ENCODE results near the gene TTC28. TPM values are rescaled to one million over a fixed set of nuclear protein-coding genes. Genes with fewer than 3 reads are reported as not detected.

TTC28 gene
- total RNA-seq, 1 donor from 2014 or later = 65.4 TPM

DNA sequence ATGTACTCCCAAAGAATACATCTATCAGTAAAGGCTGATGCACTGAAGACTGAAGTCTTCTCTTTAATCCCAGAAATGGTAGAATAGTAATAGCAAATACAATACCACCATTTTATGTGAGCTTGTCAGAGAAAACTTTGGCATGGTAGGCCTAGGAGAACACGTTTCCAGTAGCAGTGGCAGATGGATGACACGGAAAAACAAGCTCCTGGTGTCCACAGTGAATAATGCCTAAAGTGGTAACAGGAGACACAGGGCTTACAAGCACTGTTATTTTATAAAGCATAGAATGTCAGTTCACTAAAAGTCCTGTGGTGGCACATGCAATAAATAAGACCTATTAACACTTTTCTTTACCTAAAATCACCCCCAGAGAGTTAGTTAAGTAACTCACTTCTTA, 277.6 kb downstream of the TTC28 start:
- Mint-ChIP-seq H3K4me3 (no peak overlapping the region), H3K27me3 (ENCODE audit: low read depth) (no peaks in the 10 kb centered on the region), H3K4me1 (peaks cover 20% of the 10 kb centered on the region), H3K9me3 (peaks cover 7% of the 10 kb centered on the region), H3K36me3 (ENCODE audit: low read depth) (peaks cover 12% of the 10 kb centered on the region), H3K27ac (ENCODE audit: unreplicated experiment) (no peak overlapping the region)
- TF ChIP-seq CTCF (conservative IDR thresholded peaks at IDR 0.05) = no peak
- no peak for DNase-seq (ENCODE audit: low read depth, low spot score)

DNA sequence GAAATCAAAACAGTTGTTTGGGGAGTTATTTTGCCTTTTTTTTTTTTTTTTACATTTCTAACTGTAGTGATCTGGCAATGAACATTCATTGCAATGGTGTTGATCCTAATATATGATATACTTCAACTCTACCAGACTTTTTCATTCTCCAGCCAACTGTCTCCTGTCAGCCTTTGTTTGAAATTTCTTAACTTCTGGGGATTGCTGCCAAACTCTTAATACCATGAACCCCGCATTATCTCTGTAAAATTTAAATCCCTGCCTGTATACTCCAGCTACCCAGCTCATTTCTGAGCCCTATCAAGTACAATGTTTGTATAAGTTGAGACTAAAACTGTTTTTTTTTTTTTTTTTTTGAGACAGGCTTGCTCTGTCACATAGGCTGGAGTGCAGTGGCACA, 280.7 kb downstream of the TTC28 start:
- peaks cover 7% of the 10 kb centered on the region for H3K36me3 Mint-ChIP-seq (ENCODE audit: low read depth)
- no peak for TF ChIP-seq CTCF (conservative IDR thresholded peaks at IDR 0.05)

DNA sequence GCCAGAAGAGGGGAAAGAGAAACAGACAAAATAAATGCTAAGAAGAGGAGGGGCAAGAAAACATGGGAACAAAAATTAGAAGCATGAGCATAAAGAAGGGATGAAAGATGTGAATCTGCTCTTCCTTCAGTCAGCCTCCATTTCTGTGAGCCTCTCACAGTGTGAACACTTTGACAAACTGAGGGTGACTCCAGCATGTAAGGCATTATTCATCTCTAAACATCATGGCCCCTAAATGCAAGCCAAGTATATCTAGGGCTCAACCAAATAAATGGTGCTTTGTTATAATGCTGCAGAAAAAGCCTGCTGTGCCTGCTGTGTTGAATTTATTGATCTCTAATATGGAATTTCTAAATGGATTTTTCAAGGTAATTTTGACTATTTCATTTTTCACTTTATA, 281.3 kb downstream of the TTC28 start:
- TF ChIP-seq CTCF (conservative IDR thresholded peaks at IDR 0.05) = no peak
- Mint-ChIP-seq H3K9me3 (no peaks in the 10 kb centered on the region), H3K4me1 (peaks cover 45% of the 10 kb centered on the region), H3K27me3 (ENCODE audit: low read depth) (no peaks in the 10 kb centered on the region), H3K4me3 (no peak overlapping the region), H3K36me3 (ENCODE audit: low read depth) (peaks cover 7% of the 10 kb centered on the region), H3K27ac (ENCODE audit: unreplicated experiment) (no peak overlapping the region)
- DNase-seq (ENCODE audit: low read depth, low spot score) = no peak

More for the DNA sequence above, 280.7 kb downstream of the TTC28 start:
- peak overlapping the region; percentile 65 for H3K27ac Mint-ChIP-seq (ENCODE audit: unreplicated experiment)
- H3K4me1 Mint-ChIP-seq = peaks cover 45% of the 10 kb centered on the region
- H3K27me3 Mint-ChIP-seq (ENCODE audit: low read depth) = no peaks in the 10 kb centered on the region
- H3K4me3 Mint-ChIP-seq = no peak overlapping the region
- no peak for DNase-seq (ENCODE audit: low read depth, low spot score)
- H3K9me3 Mint-ChIP-seq = no peaks in the 10 kb centered on the region

- Mint-ChIP-seq H3K36me3 (ENCODE audit: low read depth) (peaks cover 10% of the 10 kb centered on the region), H3K4me3 (no peak overlapping the region), H3K4me1 (peaks cover 45% of the 10 kb centered on the region), H3K27me3 (ENCODE audit: low read depth) (no peaks in the 10 kb centered on the region), H3K9me3 (peaks cover 2% of the 10 kb centered on the region), H3K27ac (ENCODE audit: unreplicated experiment) (no peak overlapping the region)
- no peak for TF ChIP-seq CTCF (conservative IDR thresholded peaks at IDR 0.05)
- DNase-seq (ENCODE audit: low read depth, low spot score) = no peak
Measured at GRCh38 chr22:28397306-28397705, 282.3 kb downstream of the TTC28 start.

GRCh38 chr22:28395920-28396753, 283.5 kb downstream of the TTC28 start:
- Mint-ChIP-seq H3K27ac (ENCODE audit: unreplicated experiment) (no peak overlapping the region), H3K4me3 (no peak overlapping the region)

More at GRCh38 chr22:28395920-28396753, 283.5 kb downstream of the TTC28 start:
- H3K9me3 Mint-ChIP-seq = peaks cover 2% of the 10 kb centered on the region
- H3K4me1 Mint-ChIP-seq = peaks cover 45% of the 10 kb centered on the region
- H3K36me3 Mint-ChIP-seq (ENCODE audit: low read depth) = peaks cover 15% of the 10 kb centered on the region
- no peaks in the 10 kb centered on the region for H3K27me3 Mint-ChIP-seq (ENCODE audit: low read depth)
- TF ChIP-seq CTCF (conservative IDR thresholded peaks at IDR 0.05) = no peak
- DNase-seq (ENCODE audit: low read depth, low spot score) = no peak
